CD14-positive monocyte (primary cell): ENCODE results near the gene IGLL1. TPM values are rescaled to one million over a fixed set of nuclear protein-coding genes. Genes with fewer than 3 reads are reported as not detected.
"Not testable (repeated sequence)": the region's sequence is repeated elsewhere in the genome, so short reads cannot be mapped to it uniquely, and the experiment has no call there.

Experiments used
- DNase-seq, 3 donors: peaks; one replicate each; pipeline ENCODE4 v3.0.0-alpha.2; 2011 to 2022
- H2AFZ ChIP-seq: 2 replicates; pipeline ENCODE4 v1.6.0; 2012; ENCODE audit warnings: mild to moderate bottlenecking, low read depth, low read length, inconsistent platforms; ENCODE audit not compliant: insufficient read depth, poor library complexity, severe bottlenecking
- H3K27ac ChIP-seq, 2 donors: 1 replicate in 1 of 2; 2 replicates in 1 of 2; pipeline ENCODE4 v1.5.1; 2012 to 2013; ENCODE audit warnings: low read length in 2 of 2, control low read depth in 1 of 2, inconsistent platforms in 1 of 2, low read depth in 1 of 2, mild to moderate bottlenecking in 1 of 2
- H3K27me3 ChIP-seq, 2 donors: one replicate each; pipeline versions ENCODE4 v1.6.0 to v1.6.1; 2011 to 2013; ENCODE audit warnings: low read length in 2 of 2; ENCODE audit not compliant: control insufficient read depth in 2 of 2, insufficient read depth in 2 of 2
- H3K36me3 ChIP-seq, 2 donors: replicated peaks in 1 of 2; 1 replicate in 1 of 2; 2 replicates in 1 of 2; pipeline versions ENCODE4 v1.5.1 to v1.6.1; 2012 to 2013; ENCODE audit warnings: low read length in 2 of 2, control low read depth in 1 of 2, inconsistent platforms in 1 of 2, mild to moderate bottlenecking in 1 of 2; ENCODE audit not compliant: insufficient read depth in 2 of 2, control insufficient read depth in 1 of 2
- H3K4me1 ChIP-seq, 2 donors: 1 replicate in 1 of 2; 2 replicates in 1 of 2; pipeline versions ENCODE4 v1.5.1 to v1.6.1; 2012 to 2013; ENCODE audit warnings: low read length in 2 of 2, control low read depth in 1 of 2, inconsistent platforms in 1 of 2, mild to moderate bottlenecking in 1 of 2, moderate library complexity in 1 of 2; ENCODE audit not compliant: insufficient read depth in 2 of 2, control insufficient read depth in 1 of 2
- H3K4me2 ChIP-seq: replicated peaks from 2 replicates; pipeline ENCODE3; 2012; ENCODE audit warnings: low read length, moderate library complexity, mild to moderate bottlenecking; ENCODE audit not compliant: poor library complexity, severe bottlenecking; ENCODE audit errors: extremely low read depth
- H3K4me3 ChIP-seq, 3 experiments: fragments of 200-600 bp in 1 of 3; sonication (generic) in 1 of 3; replicated peaks in 1 of 3; 1 replicate in 2 of 3; 2 replicates in 1 of 3; pipeline ENCODE4 v1.5.1; 2011 to 2013; ENCODE audit warnings: low read length in 3 of 3, mild to moderate bottlenecking in 3 of 3, control low read depth in 2 of 3, low read depth in 2 of 3, inconsistent platforms in 1 of 3, moderate library complexity in 1 of 3
- H3K79me2 ChIP-seq: 2 replicates; pipeline ENCODE4 v1.6.0; 2012; ENCODE audit warnings: mild to moderate bottlenecking, control low read depth, inconsistent platforms, low read length, moderate library complexity; ENCODE audit not compliant: insufficient read depth
- H3K9ac ChIP-seq: 2 replicates; pipeline ENCODE4 v1.6.0; 2017; ENCODE audit warnings: low read length, mild to moderate bottlenecking; ENCODE audit not compliant: insufficient read depth, poor library complexity, severe bottlenecking
- H3K9me3 ChIP-seq, 2 donors: replicated peaks in 1 of 2; 1 replicate in 1 of 2; 2 replicates in 1 of 2; pipeline versions ENCODE4 v1.5.1 to v1.6.1; 2012 to 2013; ENCODE audit warnings: low read length in 2 of 2, control low read depth in 1 of 2; ENCODE audit not compliant: control insufficient read depth in 1 of 2, insufficient read depth in 1 of 2
- H4K20me1 ChIP-seq: 2 replicates; pipeline ENCODE4 v1.6.0; 2012; ENCODE audit warnings: mild to moderate bottlenecking, low read length, control low read depth, moderate library complexity; ENCODE audit not compliant: insufficient read depth
- H3K27ac Mint-ChIP-seq, 7 donors: one replicate each; pipeline ENCODE4 v1.8.0; 2020; ENCODE audit warnings: mild to moderate bottlenecking in 7 of 7, mixed read lengths in 7 of 7, moderate library complexity in 6 of 7, inconsistent platforms in 2 of 7
- H3K27me3 Mint-ChIP-seq, 3 donors: one replicate each; pipeline ENCODE4 v1.8.0; 2021 to 2022; ENCODE audit warnings: low read depth in 3 of 3, mild to moderate bottlenecking in 3 of 3, mixed read lengths in 3 of 3, moderate library complexity in 3 of 3, inconsistent platforms in 1 of 3
- H3K36me3 Mint-ChIP-seq, 2 donors: one replicate each; pipeline ENCODE4 v1.8.0; 2020; ENCODE audit warnings: mixed read lengths in 2 of 2, inconsistent platforms in 1 of 2, mild to moderate bottlenecking in 1 of 2
- H3K4me1 Mint-ChIP-seq: one replicate; pipeline ENCODE4 v1.8.0; 2020; ENCODE audit warnings: mild to moderate bottlenecking, mixed read lengths
- H3K4me3 Mint-ChIP-seq, 2 donors: one replicate each; pipeline ENCODE4 v1.8.0; 2020; ENCODE audit warnings: mild to moderate bottlenecking in 2 of 2, mixed read lengths in 2 of 2, moderate library complexity in 1 of 2
- H3K9me3 Mint-ChIP-seq, 7 donors: one replicate each; pipeline ENCODE4 v1.8.0; 2020 to 2022; ENCODE audit warnings: mixed read lengths in 7 of 7, mild to moderate bottlenecking in 6 of 7, moderate library complexity in 6 of 7, inconsistent platforms in 2 of 7
- WGBS: methylation state at CpG from one replicate; pipeline ENCODE4 v1.1.5; 2013; ENCODE audit warnings: missing lambda C conversion rate; ENCODE audit not compliant: insufficient coverage; 5-methylcytosine and 5-hydroxymethylcytosine counted together
- intact Hi-C, 2 donors: fragments of 100-400 bp; cut with micrococcal nuclease; formaldehyde crosslinking; loops; one replicate each; pipeline versions ENCODE4 v1.15.0 to v1.15.1; 2023
- polyA minus RNA-seq: library from RNA; depleted of rRNA, polyadenylated mRNA; stranded (reverse); fragments of >200 nt; gene quantifications from 2 replicates; pipeline ENCODE4 v1.2.3, GENCODE V29; 2012
- polyA plus RNA-seq, 3 donors: library from polyadenylated mRNA; depleted of rRNA in 1 of 3; unstranded in 2 of 3; stranded (reverse) in 1 of 3; fragments of 300-500 nt in 2 of 3; fragments of >200 nt in 1 of 3; fragmentation: Illumina TruSeq in 2 of 3; gene quantifications; 1 replicate in 2 of 3; 2 replicates in 1 of 3; pipeline ENCODE4 v1.2.3, GENCODE V29; 2012 to 2021
- total RNA-seq, 12 experiments: library from RNA in 1 of 12; stranded (reverse) in 1 of 12; fragments of 120-200 nt in 1 of 12; gene quantifications; one replicate each; pipeline ENCODE4 v1.2.4 and lab custom pipeline; 2013 to 2026; ENCODE audit warnings: mixed read lengths in 6 of 12, inconsistent platforms in 1 of 12
- TF ChIP-seq, protein P1 (sequence below): fragments of 200-600 bp; IDR thresholded peaks from one replicate; pipeline ENCODE4 v1.8.0; 2022; ENCODE audit warnings: antibody characterized with exemption, mild to moderate bottlenecking

IGLL1 gene
- total RNA-seq (2013): not detected
- not detected for polyA plus RNA-seq
- polyA minus RNA-seq: 0.55 TPM in 1 of 2 replicates, not detected in the other
- 0 to 0.30 (median 0) reads per million in 11 experiments for total RNA-seq (lab: John Stamatoyannopoulos, UW)

- H3K9ac ChIP-seq: no peak within 1 kb of the TSS
- H3K27me3 Mint-ChIP-seq: peaks cover 4 to 25% (median 16%) of the 10 kb centered on the region in 3 donors
These were observed at the start of gene IGLL1 for GRCh38 chr22:23579870-23580575. Gene IGLL1, minus strand, starts transcription at chr22:23580290. Its CDS starts 100 bp downstream, at chr22:23580190.

GRCh38 chr22:23628056-23628743, 48.1 kb upstream of the IGLL1 start:
- H3K27me3 ChIP-seq, H4K20me1 ChIP-seq, H3K4me1 ChIP-seq, H3K36me3 ChIP-seq, H3K4me3 ChIP-seq, H3K9ac ChIP-seq, H3K4me1 Mint-ChIP-seq, H3K9me3 ChIP-seq, H3K27me3 Mint-ChIP-seq, H3K36me3 Mint-ChIP-seq, H2AFZ ChIP-seq, H3K9me3 Mint-ChIP-seq, DNase-seq, H3K27ac ChIP-seq, intact Hi-C loops, H3K4me2 ChIP-seq, H3K79me2 ChIP-seq, H3K4me3 Mint-ChIP-seq, H3K27ac Mint-ChIP-seq: not testable (repeated sequence)
- WGBS: 97% methylated on average over 4 of the region's 6 CpGs

More at GRCh38 chr22:23579870-23580575, at the start of gene IGLL1:
- no peak for DNase-seq
- peaks cover 0 to 8% of the 10 kb centered on the region in 2 donors for H3K27me3 ChIP-seq
- H3K36me3 Mint-ChIP-seq: no peaks in the 10 kb centered on the region
- no peak within 1 kb of the TSS for H3K4me3 ChIP-seq
- H3K79me2 ChIP-seq: no peaks in the 10 kb centered on the region
- no peak within 1 kb of the TSS for H3K4me2 ChIP-seq
- TF ChIP-seq, protein P1, sequence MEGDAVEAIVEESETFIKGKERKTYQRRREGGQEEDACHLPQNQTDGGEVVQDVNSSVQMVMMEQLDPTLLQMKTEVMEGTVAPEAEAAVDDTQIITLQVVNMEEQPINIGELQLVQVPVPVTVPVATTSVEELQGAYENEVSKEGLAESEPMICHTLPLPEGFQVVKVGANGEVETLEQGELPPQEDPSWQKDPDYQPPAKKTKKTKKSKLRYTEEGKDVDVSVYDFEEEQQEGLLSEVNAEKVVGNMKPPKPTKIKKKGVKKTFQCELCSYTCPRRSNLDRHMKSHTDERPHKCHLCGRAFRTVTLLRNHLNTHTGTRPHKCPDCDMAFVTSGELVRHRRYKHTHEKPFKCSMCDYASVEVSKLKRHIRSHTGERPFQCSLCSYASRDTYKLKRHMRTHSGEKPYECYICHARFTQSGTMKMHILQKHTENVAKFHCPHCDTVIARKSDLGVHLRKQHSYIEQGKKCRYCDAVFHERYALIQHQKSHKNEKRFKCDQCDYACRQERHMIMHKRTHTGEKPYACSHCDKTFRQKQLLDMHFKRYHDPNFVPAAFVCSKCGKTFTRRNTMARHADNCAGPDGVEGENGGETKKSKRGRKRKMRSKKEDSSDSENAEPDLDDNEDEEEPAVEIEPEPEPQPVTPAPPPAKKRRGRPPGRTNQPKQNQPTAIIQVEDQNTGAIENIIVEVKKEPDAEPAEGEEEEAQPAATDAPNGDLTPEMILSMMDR: no peak
- peaks cover 17% of the 10 kb centered on the region for H3K4me1 Mint-ChIP-seq
- WGBS: 31% methylated on average over 12 of the region's 12 CpGs
- intact Hi-C loops: no loop called here
- no peaks in the 10 kb centered on the region for H3K9me3 ChIP-seq
- H3K27ac Mint-ChIP-seq: peak within 1 kb of the TSS in 1 of 7 donors; percentile 50
- H3K36me3 ChIP-seq: no peaks in the 10 kb centered on the region
- no peak within 1 kb of the TSS for H3K27ac ChIP-seq
- H4K20me1 ChIP-seq: no peaks in the 10 kb centered on the region
- H2AFZ ChIP-seq: peak within 1 kb of the TSS; percentile 8
- no peak within 1 kb of the TSS for H3K4me3 Mint-ChIP-seq
- H3K9me3 Mint-ChIP-seq: peaks cover 0 to 2% (median 0%) of the 10 kb centered on the region in 7 donors
- no peaks in the 10 kb centered on the region for H3K4me1 ChIP-seq
